PC-9 (cell line): ENCODE results near the gene LIPM.

ENCODE experiments used
- EZH2 ChIP-seq: fragments of 200-600 bp; sonication (generic); IDR thresholded peaks from 2 replicates; pipeline ENCODE4 v1.8.0; 2017; ENCODE audit warnings: antibody characterized with exemption, low read depth
- TF ChIP-seq, protein P1 (sequence below): fragments of 200-600 bp; sonication (generic); conservative IDR thresholded peaks from 2 replicates; pipeline ENCODE4 v1.6.1; 2017; ENCODE audit warnings: mixed run types, antibody characterized with exemption, mild to moderate bottlenecking, moderate library complexity

DNA sequence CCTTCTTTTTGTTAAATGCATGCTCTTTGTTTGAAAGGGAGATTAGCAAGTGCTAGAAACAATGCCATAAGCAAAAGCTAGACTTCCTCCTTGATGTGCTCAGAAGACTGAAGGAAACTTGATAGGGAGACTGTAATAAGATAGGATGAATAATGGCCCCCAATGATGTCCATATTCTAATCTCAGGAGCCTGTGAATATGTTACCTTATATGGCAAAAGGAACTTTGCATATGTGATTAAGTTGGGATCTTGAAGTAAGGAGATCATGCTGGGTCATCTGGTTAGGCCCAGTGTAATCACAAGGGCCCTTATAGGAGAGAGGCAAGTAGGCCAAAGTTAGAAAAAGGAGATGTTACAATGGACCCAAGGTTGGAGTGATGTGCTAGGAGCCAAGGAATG lies 13.6 kb upstream of the LIPM start:
- no peak for TF ChIP-seq EZH2
- TF ChIP-seq, protein P1, sequence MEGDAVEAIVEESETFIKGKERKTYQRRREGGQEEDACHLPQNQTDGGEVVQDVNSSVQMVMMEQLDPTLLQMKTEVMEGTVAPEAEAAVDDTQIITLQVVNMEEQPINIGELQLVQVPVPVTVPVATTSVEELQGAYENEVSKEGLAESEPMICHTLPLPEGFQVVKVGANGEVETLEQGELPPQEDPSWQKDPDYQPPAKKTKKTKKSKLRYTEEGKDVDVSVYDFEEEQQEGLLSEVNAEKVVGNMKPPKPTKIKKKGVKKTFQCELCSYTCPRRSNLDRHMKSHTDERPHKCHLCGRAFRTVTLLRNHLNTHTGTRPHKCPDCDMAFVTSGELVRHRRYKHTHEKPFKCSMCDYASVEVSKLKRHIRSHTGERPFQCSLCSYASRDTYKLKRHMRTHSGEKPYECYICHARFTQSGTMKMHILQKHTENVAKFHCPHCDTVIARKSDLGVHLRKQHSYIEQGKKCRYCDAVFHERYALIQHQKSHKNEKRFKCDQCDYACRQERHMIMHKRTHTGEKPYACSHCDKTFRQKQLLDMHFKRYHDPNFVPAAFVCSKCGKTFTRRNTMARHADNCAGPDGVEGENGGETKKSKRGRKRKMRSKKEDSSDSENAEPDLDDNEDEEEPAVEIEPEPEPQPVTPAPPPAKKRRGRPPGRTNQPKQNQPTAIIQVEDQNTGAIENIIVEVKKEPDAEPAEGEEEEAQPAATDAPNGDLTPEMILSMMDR = no peak
